Tibial artery (tissue), 4 donors: Measurements from ENCODE around the gene CCDC88A.

Experiments used
- DNase-seq, 2 donors: peaks; one replicate each; pipeline ENCODE4 v3.0.0-alpha.2; 2019
- H3K27ac ChIP-seq, 2 donors: fragments of 200-600 bp; sonication (generic) in 1 of 2; 1 replicate in 1 of 2; 2 replicates in 1 of 2; pipeline ENCODE4 v1.5.1; 2018 to 2019; ENCODE audit warnings: mild to moderate bottlenecking in 1 of 2
- H3K27me3 ChIP-seq, 2 donors: fragments of 200-600 bp; sonication (generic) in 1 of 2; one replicate each; pipeline versions ENCODE4 v1.5.1 to v1.6.0; 2016 to 2019
- H3K36me3 ChIP-seq, 3 donors: fragments of 200-600 bp; sonication (generic) in 2 of 3; one replicate each; pipeline ENCODE4 v1.5.1; 2016 to 2019; ENCODE audit warnings: mild to moderate bottlenecking in 2 of 3
- H3K4me1 ChIP-seq, 4 donors: fragments of 200-600 bp; sonication (generic) in 2 of 4; 1 replicate in 3 of 4; 2 replicates in 1 of 4; pipeline ENCODE4 v1.5.1; 2016 to 2019
- H3K4me3 ChIP-seq, 2 donors: fragments of 200-600 bp; sonication (generic) in 1 of 2; 1 replicate in 1 of 2; 2 replicates in 1 of 2; pipeline ENCODE4 v1.5.1; 2018 to 2019; ENCODE audit warnings: mild to moderate bottlenecking in 2 of 2
- H3K9me3 ChIP-seq, 3 donors: fragments of 200-600 bp; sonication (generic) in 1 of 3; one replicate each; pipeline ENCODE4 v1.5.1; 2016 to 2019
- intact Hi-C: fragments of 100-400 bp; cut with DNase I; formaldehyde crosslinking; loops from one replicate; pipeline ENCODE4 v1.15.0; 2023; ENCODE audit warnings: low total_unique reads
- TF ChIP-seq, protein P1 (sequence below), 2 experiments: fragments of 200-600 bp in 1 of 2; fragments of 450-650 bp in 1 of 2; IDR thresholded peaks; one replicate each; pipeline ENCODE4 v1.5.1; 2017 to 2019; ENCODE audit warnings: antibody characterized with exemption in 2 of 2, mild to moderate bottlenecking in 1 of 2, moderate library complexity in 1 of 2

The CCDC88A gene

DNA sequence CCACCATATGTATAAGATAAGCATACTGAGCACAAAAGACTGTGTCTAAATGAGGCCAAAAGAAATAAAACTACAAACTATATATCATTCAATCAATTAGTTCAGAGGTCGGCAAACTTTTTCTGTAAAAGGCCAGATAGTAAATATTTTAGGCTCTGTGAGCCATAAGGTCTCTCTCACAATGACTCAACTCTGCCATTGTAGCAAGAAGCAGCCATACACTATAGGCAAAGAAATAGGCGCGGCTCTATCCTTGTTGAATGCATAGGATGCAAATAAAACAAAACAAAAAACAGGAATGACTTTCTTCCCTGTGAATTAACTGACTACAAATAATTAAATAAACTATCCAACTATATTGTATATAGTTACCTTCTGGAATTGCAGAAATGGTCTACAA lies 8.6 kb upstream of the CCDC88A start:
- Histone ChIP-seq H3K4me3 (no peak overlapping the region), H3K27me3 (no peaks in the 10 kb centered on the region), H3K27ac (no peak overlapping the region), H3K9me3 (no peaks in the 10 kb centered on the region), H3K36me3 (no peaks in the 10 kb centered on the region), H3K4me1 (no peaks in the 10 kb centered on the region)
- intact Hi-C loops = loop anchor here (10.0 kb wide), 1 partner anchor 193 kb away; the partner anchor contains the start of genes CLHC1 and RPS27A
- DNase-seq = no peak
- TF ChIP-seq, protein P1, sequence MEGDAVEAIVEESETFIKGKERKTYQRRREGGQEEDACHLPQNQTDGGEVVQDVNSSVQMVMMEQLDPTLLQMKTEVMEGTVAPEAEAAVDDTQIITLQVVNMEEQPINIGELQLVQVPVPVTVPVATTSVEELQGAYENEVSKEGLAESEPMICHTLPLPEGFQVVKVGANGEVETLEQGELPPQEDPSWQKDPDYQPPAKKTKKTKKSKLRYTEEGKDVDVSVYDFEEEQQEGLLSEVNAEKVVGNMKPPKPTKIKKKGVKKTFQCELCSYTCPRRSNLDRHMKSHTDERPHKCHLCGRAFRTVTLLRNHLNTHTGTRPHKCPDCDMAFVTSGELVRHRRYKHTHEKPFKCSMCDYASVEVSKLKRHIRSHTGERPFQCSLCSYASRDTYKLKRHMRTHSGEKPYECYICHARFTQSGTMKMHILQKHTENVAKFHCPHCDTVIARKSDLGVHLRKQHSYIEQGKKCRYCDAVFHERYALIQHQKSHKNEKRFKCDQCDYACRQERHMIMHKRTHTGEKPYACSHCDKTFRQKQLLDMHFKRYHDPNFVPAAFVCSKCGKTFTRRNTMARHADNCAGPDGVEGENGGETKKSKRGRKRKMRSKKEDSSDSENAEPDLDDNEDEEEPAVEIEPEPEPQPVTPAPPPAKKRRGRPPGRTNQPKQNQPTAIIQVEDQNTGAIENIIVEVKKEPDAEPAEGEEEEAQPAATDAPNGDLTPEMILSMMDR (IDR thresholded peaks at IDR 0.05) = no peak

DNA sequence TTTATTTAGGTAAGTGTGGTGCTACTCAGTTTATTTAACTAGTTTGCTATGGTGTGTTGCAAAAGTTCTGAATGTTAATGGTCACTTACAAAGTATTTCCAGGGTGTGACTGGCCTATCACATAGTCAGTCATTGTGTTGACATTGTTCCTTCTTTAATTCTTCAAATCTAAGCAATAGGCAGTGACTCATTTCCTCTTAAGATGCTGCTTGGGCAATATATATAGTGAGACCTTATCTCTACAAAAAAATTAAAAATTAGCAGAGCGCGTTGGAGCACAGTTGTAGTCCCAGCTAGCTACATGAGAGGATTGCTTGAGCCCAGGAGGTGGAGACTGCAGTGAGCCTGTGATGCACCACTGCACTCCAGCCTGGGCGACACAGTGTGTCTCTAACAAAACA lies 5.8 kb upstream of the CCDC88A start:
- TF ChIP-seq, protein P1 (IDR thresholded peaks at IDR 0.05) = no peak
- no peak overlapping the region for H3K27ac ChIP-seq
- no peak overlapping the region for H3K4me3 ChIP-seq
- no peaks in the 10 kb centered on the region for H3K27me3 ChIP-seq
- no peaks in the 10 kb centered on the region for H3K36me3 ChIP-seq
- H3K4me1 ChIP-seq = peaks cover 0 to 8% (median 1%) of the 10 kb centered on the region in 4 donors
- intact Hi-C loops = loop anchor here (10.0 kb wide), 1 partner anchor 191 kb away; the partner anchor contains the start of genes CLHC1 and RPS27A
- no peaks in the 10 kb centered on the region for H3K9me3 ChIP-seq
- DNase-seq = no peak

DNA sequence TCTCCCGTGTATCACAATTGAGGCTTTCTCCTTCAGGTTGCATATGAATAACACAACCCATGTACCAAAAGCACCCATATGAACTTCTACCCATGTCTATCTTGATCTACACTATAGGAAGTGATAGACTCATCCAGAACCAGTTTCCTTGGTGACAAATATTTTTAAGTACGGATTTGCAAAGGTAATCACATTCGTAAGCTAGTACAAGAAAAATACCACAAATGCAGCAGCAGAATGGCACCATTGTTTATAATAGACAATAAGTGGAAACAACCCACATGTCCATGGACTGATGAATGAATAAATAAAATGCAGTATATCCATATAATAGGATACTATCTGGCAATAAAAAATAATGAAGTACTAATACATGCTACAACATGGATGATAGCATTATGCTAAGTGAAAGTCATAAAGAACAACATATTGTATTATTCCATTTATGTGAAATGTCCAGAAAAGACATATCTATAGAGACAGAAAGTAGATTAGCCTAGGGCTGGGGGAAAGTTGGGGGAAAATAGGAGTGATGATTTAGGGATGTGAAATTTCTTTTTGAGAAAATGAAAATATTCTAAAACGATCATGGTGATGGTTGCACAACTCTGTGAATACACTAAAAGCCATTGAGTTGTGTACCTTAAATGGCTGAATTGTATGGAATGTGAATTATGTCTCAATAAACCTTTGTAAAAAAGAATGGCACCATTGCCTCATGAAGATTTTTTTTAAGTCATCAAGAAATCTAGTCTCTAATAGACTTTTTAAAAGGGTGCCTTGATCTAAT lies 3.4 kb upstream of the CCDC88A start:
- Histone ChIP-seq H3K36me3 (no peaks in the 10 kb centered on the region), H3K27ac (no peak overlapping the region), H3K4me1 (peaks cover 0 to 8% (median 4%) of the 10 kb centered on the region in 4 donors), H3K9me3 (no peaks in the 10 kb centered on the region), H3K4me3 (no peak overlapping the region), H3K27me3 (no peaks in the 10 kb centered on the region)
- TF ChIP-seq, protein P1 (IDR thresholded peaks at IDR 0.05) = no peak
- DNase-seq = no peak
- intact Hi-C loops = loop anchor here (10.0 kb wide), 1 partner anchor 188 kb away; the partner anchor contains the start of genes CLHC1 and RPS27A

DNA sequence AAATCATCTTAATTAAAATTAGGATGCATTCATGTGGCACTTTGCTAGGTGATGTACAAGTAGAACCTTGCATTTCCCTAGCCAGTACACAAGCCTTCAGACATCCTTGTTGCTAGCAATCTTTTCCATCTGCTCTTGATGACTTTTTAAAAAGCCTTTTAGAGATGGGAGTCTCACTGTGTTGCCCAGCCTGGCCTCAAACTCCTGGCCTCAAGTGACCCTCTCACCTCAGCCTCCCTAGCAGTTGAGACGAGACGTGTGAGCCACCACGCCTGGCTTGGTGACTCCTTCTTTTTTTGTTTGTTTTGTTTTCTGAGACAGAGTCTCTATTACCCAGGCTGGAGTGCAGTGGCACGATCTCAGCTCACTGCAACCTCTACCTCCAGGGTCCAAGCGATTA lies 1.7 kb upstream of the CCDC88A start:
- TF ChIP-seq, protein P1 (IDR thresholded peaks at IDR 0.05) = no peak
- H3K27me3 ChIP-seq = no peaks in the 10 kb centered on the region
- intact Hi-C loops = loop anchor here (10.0 kb wide), 1 partner anchor 187 kb away; the partner anchor contains the start of genes CLHC1 and RPS27A

DNA sequence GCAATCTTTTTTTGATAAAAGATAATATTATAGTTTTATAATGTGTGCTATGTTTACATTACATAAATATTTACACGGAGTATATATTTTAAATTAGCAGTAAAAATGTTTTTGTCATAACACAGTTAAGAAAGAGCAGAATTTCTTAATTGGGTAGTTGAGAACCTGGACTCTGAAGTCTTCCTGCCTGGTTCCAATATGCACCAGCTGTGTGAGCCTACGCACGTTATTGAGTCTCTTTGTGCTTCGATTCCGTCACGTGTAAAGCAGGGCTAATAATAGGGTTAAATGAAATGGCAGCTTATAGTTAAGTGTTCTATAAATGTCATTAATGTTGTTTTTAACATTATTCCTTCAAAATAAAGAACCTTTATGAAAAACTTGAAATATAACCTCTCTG lies 1.2 kb upstream of the CCDC88A start:
- Histone ChIP-seq H3K27me3 (no peaks in the 10 kb centered on the region), H3K27ac (peak overlapping the region in 1 of 2 donors; percentile 94), H3K4me1 (peaks cover 0 to 22% (median 11%) of the 10 kb centered on the region in 4 donors), H3K4me3 (peak overlapping the region; percentile 72 to 94), H3K36me3 (no peaks in the 10 kb centered on the region), H3K9me3 (no peaks in the 10 kb centered on the region)
- intact Hi-C loops = loop anchor here (10.0 kb wide), 1 partner anchor 186 kb away; the partner anchor contains the start of genes CLHC1 and RPS27A
- TF ChIP-seq, protein P1 (IDR thresholded peaks at IDR 0.05) = no peak
- DNase-seq = no peak

More for the DNA sequence above, 1.7 kb upstream of the CCDC88A start:
- no peaks in the 10 kb centered on the region for H3K36me3 ChIP-seq
- no peaks in the 10 kb centered on the region for H3K9me3 ChIP-seq
- peaks cover 0 to 21% (median 11%) of the 10 kb centered on the region in 4 donors for H3K4me1 ChIP-seq
- no peak overlapping the region for H3K4me3 ChIP-seq
- no peak overlapping the region for H3K27ac ChIP-seq
- DNase-seq = no peak
